Suprapubic skin (tissue), 2 donors: Measurements from ENCODE around the gene SUPT5H.

Experiments
- EP300 ChIP-seq: sonication (generic); formaldehyde crosslinking; IDR thresholded peaks from one replicate; pipeline ENCODE4 v1.6.1; 2017; ENCODE audit warnings: antibody characterized with exemption
- POLR2A ChIP-seq, 2 donors: fragments of 450-650 bp; IDR thresholded peaks; one replicate each; pipeline ENCODE4 v1.6.1; 2017; ENCODE audit warnings: antibody characterized with exemption in 2 of 2, mild to moderate bottlenecking in 2 of 2, moderate library complexity in 2 of 2

DNA sequence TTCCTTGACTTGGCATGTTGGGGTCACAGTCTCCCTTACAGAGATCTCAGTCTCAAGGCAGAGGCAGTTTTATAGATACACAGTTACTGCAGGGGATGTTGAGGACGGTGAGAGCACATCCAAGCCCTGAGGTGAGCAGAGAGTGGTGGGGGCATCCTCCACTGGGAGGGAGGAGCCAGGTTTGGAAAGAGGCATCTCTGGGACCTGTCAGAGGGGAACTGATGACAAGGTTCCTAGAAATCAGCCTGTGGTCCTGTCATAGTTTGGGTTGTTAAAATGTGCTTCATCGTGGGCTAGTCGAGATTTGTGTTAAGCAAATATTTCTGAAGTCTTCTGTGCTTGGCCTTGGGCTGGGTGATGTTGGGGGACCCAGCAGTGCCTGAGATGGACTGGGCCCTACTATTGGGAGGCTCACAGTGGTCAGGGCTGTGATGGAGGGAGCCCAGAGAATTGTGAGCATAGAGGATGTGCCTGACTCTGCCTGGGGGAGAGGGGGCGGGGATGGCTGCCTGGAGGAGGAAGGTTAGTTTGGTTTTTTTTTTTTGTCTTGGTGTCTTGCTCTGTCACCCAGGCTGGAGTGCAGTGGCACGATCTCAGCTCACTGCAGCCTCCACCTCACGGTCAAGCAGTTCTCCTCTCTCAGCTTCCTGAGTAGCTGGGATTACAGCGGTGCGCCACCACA, 3.9 kb downstream of the SUPT5H start:
- TF ChIP-seq EP300 (no peak), POLR2A (IDR thresholded peaks at IDR 0.05) (no peak)
